22Rv1 (cell line): ENCODE results near the gene ESD.

ENCODE experiments used
- H3K27ac ChIP-seq: fragments of 450-650 bp; 2 replicates; pipeline ENCODE4 v1.5.1; 2017
- CTCF ChIP-seq: fragments of 450-650 bp; IDR thresholded peaks from 2 replicates; pipeline ENCODE4 v1.5.1; 2017; ENCODE audit warnings: mild to moderate bottlenecking
- ZFX ChIP-seq: fragments of 450-650 bp; IDR thresholded peaks from 2 replicates; pipeline ENCODE4 v1.6.1; 2017; ENCODE audit warnings: antibody characterized with exemption, borderline replicate concordance

The ESD gene

DNA sequence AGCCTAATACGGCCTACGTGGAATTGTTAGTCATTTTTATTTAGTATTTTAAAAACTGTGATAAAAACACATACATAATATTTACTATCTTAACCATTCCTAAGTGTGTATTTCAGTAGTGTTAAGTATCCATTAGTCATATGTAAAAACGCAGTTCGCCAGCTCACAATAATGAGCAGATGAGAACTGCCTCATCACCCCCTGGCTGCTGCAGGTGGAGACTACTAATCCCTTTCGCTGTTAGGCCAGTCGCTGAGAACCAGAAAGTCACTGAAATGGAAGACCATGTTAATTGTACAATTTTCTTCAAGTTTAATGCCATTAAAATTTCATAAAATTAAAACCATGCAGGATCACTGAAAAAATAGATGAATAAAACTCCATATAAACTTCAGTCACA is 1.6 kb downstream of the ESD start:
- no peak for TF ChIP-seq ZFX
- H3K27ac ChIP-seq = no peak overlapping the region

GRCh38 chr13:46783504-46783903 is 13.5 kb downstream of the ESD start:
- H3K27ac ChIP-seq = no peak overlapping the region
- TF ChIP-seq ZFX (no peak), CTCF (no peak)

DNA sequence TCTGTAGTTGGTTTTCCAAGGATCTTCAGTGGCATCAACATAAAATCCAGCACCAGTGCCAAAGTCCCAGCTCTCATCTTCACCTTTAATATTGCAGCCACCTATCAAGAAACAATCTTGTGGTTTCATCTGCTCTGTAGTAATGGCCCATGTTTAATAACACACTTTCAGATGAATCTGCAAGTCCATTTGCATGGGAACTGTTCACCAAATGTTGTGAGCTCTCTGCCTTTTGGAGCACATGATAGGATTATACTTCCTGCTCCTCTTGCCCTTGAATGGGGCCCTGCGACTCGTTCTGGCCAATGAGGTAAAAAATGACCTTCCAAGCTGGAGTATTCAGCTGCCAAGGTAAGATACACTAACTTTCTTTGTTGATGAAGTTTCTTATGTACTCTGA is 14.3 kb downstream of the ESD start:
- no peak overlapping the region for H3K27ac ChIP-seq
- TF ChIP-seq ZFX = no peak
- no peak for TF ChIP-seq CTCF

- TF ChIP-seq CTCF (no peak), ZFX (no peak)
- no peak overlapping the region for H3K27ac ChIP-seq
Measured at GRCh38 chr13:46782066-46782465, 14.9 kb downstream of the ESD start.

DNA sequence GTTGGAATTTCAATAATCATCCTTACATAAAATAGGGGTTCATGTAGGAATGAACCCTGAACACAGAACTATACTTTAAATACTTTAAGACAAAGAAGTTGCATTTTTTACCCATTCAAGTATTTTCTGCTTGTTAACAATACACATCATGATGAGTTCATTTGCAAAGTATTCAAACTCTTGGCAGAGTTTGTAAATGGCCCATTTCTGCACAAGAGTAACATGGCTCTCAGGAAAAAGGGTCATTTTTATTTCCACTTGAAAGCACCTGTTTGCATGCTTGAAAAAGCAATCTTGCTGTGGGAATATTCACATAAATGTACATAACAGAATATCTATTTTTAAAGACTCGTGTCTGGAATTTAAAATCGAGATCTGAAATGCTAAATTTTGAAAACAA is 18.1 kb downstream of the ESD start:
- TF ChIP-seq CTCF (no peak), ZFX (no peak)
- H3K27ac ChIP-seq = no peak overlapping the region

DNA sequence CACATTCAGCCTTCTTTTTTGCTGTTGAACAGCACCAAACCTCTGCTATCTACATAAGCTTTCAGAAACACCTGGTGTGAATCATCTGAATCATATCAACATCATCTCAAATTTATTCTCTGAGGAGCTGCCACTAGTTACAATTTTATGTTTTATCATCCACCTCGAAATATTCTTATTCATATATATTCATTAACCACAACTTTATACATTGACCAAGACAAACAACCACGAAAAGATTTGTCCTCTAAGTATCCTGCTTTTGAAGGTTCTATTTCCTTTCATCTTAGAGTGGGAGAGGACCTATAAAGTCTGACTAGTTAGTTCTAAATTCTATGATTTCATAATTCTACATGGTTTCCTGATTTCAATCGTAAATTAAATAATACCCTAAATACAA is 18.9 kb downstream of the ESD start:
- H3K27ac ChIP-seq = no peak overlapping the region

GRCh38 chr13:46775385-46776107 is 21.4 kb downstream of the ESD start:
- no peak overlapping the region for H3K27ac ChIP-seq
- TF ChIP-seq CTCF = no peak
- TF ChIP-seq ZFX = no peak

More for the DNA sequence above, 18.9 kb downstream of the ESD start:
- TF ChIP-seq CTCF (no peak), ZFX (no peak)

GRCh38 chr13:46773541-46773940 is 23.4 kb downstream of the ESD start:
- no peak for TF ChIP-seq ZFX
- TF ChIP-seq CTCF = no peak

More at GRCh38 chr13:46773541-46773940, 23.4 kb downstream of the ESD start:
- no peak overlapping the region for H3K27ac ChIP-seq
